Brain microvascular endothelial cell (primary cell): Measurements from ENCODE around the gene KCNH2.
A peak's percentile ranks its signal among the peaks of the same experiment; 100 is the strongest.

Experiments used
- DNase-seq: peaks from one replicate; pipeline ENCODE4 v3.0.0-alpha.2; 2020
- H3K27ac ChIP-seq: fragments of 250-450 bp; sonication (Bioruptor Pico); 2 replicates; pipeline ENCODE4 v1.5.1; 2020; ENCODE audit warnings: mild to moderate bottlenecking, moderate library complexity
- H3K27me3 ChIP-seq: fragments of 250-450 bp; sonication (Bioruptor Pico); replicated peaks from 2 replicates; pipeline ENCODE4 v1.5.1; 2020; ENCODE audit warnings: mild to moderate bottlenecking
- H3K36me3 ChIP-seq: fragments of 250-450 bp; sonication (Bioruptor Pico); replicated peaks from 2 replicates; pipeline ENCODE4 v1.5.1; 2020; ENCODE audit warnings: mild to moderate bottlenecking
- H3K4me3 ChIP-seq: 2 replicates; pipeline ENCODE4 v1.5.1; 2011; ENCODE audit warnings: low read depth, mild to moderate bottlenecking, control low read depth, low read length, moderate library complexity
- CTCF ChIP-seq: IDR thresholded peaks from 2 replicates; pipeline ENCODE4 v1.5.1; 2011; ENCODE audit warnings: low read depth, mild to moderate bottlenecking, moderate library complexity, low read length, control low read depth, inconsistent platforms; ENCODE audit errors: missing control alignments
- in situ Hi-C: cut with HindIII; loops from 2 replicates; pipeline ENCODE4 v1.10.0; 2017; ENCODE audit warnings: low sequenced_read_pairs, low pct_ligation_motif_present

KCNH2 gene

GRCh38 chr7:150946421-150947240 lies 31.5 kb downstream of the KCNH2 start:
- no peak for TF ChIP-seq CTCF
- Histone ChIP-seq H3K36me3 (no peaks in the 10 kb centered on the region), H3K4me3 (no peak overlapping the region), H3K27ac (no peak overlapping the region), H3K27me3 (no peaks in the 10 kb centered on the region)
- DNase-seq = no peak
- in situ Hi-C loops = no loop called here

- Histone ChIP-seq H3K27ac (no peak overlapping the region), H3K27me3 (no peaks in the 10 kb centered on the region), H3K36me3 (no peaks in the 10 kb centered on the region), H3K4me3 (no peak overlapping the region)
- peak; percentile 5 for DNase-seq
- in situ Hi-C loops = no loop called here
- TF ChIP-seq CTCF = no peak
Measured at GRCh38 chr7:150945853-150946420, 32.2 kb downstream of the KCNH2 start.

- Histone ChIP-seq H3K27ac (no peak overlapping the region), H3K4me3 (no peak overlapping the region), H3K27me3 (no peaks in the 10 kb centered on the region), H3K36me3 (no peaks in the 10 kb centered on the region)
- DNase-seq = no peak
- in situ Hi-C loops = no loop called here
- no peak for TF ChIP-seq CTCF
Measured at GRCh38 chr7:150945171-150945852, 32.8 kb downstream of the KCNH2 start.

GRCh38 chr7:150944066-150945042 lies 33.8 kb downstream of the KCNH2 start:
- no peak for TF ChIP-seq CTCF
- no peaks in the 10 kb centered on the region for H3K36me3 ChIP-seq
- H3K27ac ChIP-seq = no peak overlapping the region
- no peak overlapping the region for H3K4me3 ChIP-seq
- in situ Hi-C loops = no loop called here
- DNase-seq = no peak
- no peaks in the 10 kb centered on the region for H3K27me3 ChIP-seq

- no peaks in the 10 kb centered on the region for H3K27me3 ChIP-seq
- H3K27ac ChIP-seq = no peak overlapping the region
Measured at GRCh38 chr7:150943453-150943814, 34.7 kb downstream of the KCNH2 start.

More at GRCh38 chr7:150943453-150943814, 34.7 kb downstream of the KCNH2 start:
- no peak for TF ChIP-seq CTCF
- Histone ChIP-seq H3K4me3 (no peak overlapping the region), H3K36me3 (no peaks in the 10 kb centered on the region)
- in situ Hi-C loops = no loop called here
- no peak for DNase-seq
